ENCODE data around the gene ESRRB.

- TF ChIP-seq CTCF (IDR thresholded peaks at IDR 0.05) (no peak), POLR2A (IDR thresholded peaks at IDR 0.05) (no peak)
Measured at GRCh38 chr14:76502219-76502618, 126.3 kb downstream of the ESRRB start.

All from vagina (tissue), 2 donors.